ENCODE measurements around the gene CEP72.

Gene CEP72

DNA sequence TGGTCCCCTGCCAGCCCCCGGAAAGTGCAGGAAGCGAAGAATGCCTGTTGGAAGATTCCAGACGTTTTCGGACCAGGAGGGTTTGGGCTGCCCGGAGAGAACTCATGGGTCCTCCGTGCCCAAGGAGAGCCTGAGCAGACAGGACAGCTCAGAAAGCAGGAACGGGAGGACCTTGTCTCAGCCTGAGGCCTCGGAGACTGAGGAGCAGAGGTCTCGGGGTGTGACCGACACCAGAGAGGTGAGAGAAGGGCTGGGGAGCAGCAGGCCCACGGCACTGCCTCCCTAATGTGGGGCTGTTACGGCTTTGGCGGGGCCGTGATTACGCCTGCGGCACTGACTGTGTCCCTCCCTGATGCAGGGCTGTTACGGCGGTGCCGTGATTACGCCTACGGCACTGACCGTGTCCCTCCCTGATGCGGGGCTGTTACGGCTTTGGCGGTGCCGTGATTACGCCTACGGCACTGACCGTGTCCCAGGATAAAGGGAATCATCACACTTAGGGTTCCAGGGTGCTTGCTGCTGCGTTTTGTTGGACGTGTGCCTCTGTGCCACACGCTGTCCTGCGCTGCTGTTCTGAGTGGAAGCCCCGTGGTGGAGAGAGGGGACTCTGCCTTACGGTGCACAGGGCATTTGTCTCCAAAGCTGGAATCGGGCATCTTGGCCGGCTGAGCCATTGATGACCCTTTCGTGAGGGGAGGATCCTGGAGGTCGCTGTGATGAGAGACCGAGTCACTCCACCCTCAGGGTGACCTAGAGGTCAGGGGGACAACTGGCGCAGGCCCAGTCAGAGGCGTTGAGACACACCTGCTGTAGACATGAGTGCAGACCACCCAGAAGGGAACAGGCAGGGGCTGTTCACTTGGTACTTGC is 25.7 kb downstream of the CEP72 start:
- ATAC-seq: no peak
- TF ChIP-seq SNAI2 (CRISPR knock-in tag; IDR thresholded peaks at IDR 0.05) (no peak), ZC3H10 (CRISPR knock-in tag; IDR thresholded peaks at IDR 0.05) (no peak), ISL1 (CRISPR knock-in tag; IDR thresholded peaks at IDR 0.05) (no peak), ZNF70 (CRISPR knock-in tag; IDR thresholded peaks at IDR 0.05) (no peak), TCF4 (CRISPR knock-in tag; IDR thresholded peaks at IDR 0.05; ENCODE audit: borderline replicate concordance) (no peak), BACH2 (CRISPR knock-in tag; IDR thresholded peaks at IDR 0.05; ENCODE audit: borderline replicate concordance) (no peak), ZFP3 (CRISPR knock-in tag; IDR thresholded peaks at IDR 0.05) (no peak), POU6F1 (CRISPR knock-in tag; IDR thresholded peaks at IDR 0.05; ENCODE audit: borderline replicate concordance, low read depth) (no peak), PPARA (CRISPR knock-in tag; IDR thresholded peaks at IDR 0.05; ENCODE audit: borderline replicate concordance) (no peak), ARNTL (CRISPR knock-in tag; IDR thresholded peaks at IDR 0.05; ENCODE audit: borderline replicate concordance, low read depth) (no peak), ZNF8 (CRISPR knock-in tag; IDR thresholded peaks at IDR 0.05) (no peak), CSDC2 (CRISPR knock-in tag; IDR thresholded peaks at IDR 0.05) (no peak), RARB (CRISPR knock-in tag; IDR thresholded peaks at IDR 0.05) (no peak), CREB5 (CRISPR knock-in tag; IDR thresholded peaks at IDR 0.05; ENCODE audit: low read depth) (no peak), ZFP30 (CRISPR knock-in tag; IDR thresholded peaks at IDR 0.05) (no peak), ZNF565 (CRISPR knock-in tag; conservative IDR thresholded peaks at IDR 0.05; ENCODE audit: low read depth) (no peak), ESRRG (CRISPR knock-in tag; IDR thresholded peaks at IDR 0.05) (no peak)
- TF ChIP-seq, protein P1, sequence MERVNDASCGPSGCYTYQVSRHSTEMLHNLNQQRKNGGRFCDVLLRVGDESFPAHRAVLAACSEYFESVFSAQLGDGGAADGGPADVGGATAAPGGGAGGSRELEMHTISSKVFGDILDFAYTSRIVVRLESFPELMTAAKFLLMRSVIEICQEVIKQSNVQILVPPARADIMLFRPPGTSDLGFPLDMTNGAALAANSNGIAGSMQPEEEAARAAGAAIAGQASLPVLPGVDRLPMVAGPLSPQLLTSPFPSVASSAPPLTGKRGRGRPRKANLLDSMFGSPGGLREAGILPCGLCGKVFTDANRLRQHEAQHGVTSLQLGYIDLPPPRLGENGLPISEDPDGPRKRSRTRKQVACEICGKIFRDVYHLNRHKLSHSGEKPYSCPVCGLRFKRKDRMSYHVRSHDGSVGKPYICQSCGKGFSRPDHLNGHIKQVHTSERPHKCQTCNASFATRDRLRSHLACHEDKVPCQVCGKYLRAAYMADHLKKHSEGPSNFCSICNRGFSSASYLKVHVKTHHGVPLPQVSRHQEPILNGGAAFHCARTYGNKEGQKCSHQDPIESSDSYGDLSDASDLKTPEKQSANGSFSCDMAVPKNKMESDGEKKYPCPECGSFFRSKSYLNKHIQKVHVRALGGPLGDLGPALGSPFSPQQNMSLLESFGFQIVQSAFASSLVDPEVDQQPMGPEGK (CRISPR knock-in tag; IDR thresholded peaks at IDR 0.05; ENCODE audit: borderline replicate concordance): no peak
- TF ChIP-seq, protein P2, sequence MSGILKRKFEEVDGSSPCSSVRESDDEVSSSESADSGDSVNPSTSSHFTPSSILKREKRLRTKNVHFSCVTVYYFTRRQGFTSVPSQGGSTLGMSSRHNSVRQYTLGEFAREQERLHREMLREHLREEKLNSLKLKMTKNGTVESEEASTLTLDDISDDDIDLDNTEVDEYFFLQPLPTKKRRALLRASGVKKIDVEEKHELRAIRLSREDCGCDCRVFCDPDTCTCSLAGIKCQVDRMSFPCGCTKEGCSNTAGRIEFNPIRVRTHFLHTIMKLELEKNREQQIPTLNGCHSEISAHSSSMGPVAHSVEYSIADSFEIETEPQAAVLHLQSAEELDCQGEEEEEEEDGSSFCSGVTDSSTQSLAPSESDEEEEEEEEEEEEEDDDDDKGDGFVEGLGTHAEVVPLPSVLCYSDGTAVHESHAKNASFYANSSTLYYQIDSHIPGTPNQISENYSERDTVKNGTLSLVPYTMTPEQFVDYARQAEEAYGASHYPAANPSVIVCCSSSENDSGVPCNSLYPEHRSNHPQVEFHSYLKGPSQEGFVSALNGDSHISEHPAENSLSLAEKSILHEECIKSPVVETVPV (CRISPR knock-in tag; IDR thresholded peaks at IDR 0.05): no peak

DNA sequence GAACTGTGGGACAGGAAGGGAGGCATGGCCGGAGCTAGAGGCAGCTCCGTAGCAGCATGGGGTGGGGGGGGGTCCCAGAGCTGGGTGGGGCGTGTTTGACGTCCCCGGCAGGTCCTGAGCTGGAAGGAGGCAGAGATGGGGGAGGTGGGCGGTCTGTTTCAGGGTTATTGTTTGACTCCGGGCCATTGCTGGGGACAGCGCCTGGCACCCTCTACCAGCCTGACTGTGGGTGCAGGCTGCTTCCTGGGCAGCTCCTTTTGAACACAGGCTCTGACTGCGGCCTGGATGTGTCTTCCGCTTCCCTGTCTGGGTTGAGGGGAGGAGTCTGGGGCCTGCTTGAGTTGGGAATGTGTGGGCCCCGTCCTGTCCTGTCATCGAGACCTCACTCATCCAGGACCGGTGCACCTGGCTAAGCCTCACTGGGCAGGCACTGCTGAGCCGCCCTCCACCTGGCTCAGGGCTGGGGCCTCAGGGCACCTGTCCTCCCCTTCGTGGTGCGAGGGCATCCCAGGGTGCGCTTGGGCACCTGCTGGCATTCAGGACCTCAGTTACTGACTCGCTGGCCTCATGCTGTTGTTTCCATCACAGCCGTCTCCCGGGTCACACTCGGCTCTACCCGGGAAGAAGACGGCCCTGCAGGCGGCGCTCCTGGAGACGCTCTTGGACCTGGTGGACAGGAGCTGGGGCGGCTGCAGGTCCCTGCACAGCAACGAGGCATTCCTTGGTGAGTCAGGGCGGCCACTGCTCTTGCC is 26.5 kb downstream of the CEP72 start:
- no peak for TF ChIP-seq ESRRG (CRISPR knock-in tag; IDR thresholded peaks at IDR 0.05)
- no peak for TF ChIP-seq OSR1 (CRISPR knock-in tag; IDR thresholded peaks at IDR 0.05)
- TF ChIP-seq RARB (CRISPR knock-in tag; IDR thresholded peaks at IDR 0.05): no peak
- TF ChIP-seq, protein P3, sequence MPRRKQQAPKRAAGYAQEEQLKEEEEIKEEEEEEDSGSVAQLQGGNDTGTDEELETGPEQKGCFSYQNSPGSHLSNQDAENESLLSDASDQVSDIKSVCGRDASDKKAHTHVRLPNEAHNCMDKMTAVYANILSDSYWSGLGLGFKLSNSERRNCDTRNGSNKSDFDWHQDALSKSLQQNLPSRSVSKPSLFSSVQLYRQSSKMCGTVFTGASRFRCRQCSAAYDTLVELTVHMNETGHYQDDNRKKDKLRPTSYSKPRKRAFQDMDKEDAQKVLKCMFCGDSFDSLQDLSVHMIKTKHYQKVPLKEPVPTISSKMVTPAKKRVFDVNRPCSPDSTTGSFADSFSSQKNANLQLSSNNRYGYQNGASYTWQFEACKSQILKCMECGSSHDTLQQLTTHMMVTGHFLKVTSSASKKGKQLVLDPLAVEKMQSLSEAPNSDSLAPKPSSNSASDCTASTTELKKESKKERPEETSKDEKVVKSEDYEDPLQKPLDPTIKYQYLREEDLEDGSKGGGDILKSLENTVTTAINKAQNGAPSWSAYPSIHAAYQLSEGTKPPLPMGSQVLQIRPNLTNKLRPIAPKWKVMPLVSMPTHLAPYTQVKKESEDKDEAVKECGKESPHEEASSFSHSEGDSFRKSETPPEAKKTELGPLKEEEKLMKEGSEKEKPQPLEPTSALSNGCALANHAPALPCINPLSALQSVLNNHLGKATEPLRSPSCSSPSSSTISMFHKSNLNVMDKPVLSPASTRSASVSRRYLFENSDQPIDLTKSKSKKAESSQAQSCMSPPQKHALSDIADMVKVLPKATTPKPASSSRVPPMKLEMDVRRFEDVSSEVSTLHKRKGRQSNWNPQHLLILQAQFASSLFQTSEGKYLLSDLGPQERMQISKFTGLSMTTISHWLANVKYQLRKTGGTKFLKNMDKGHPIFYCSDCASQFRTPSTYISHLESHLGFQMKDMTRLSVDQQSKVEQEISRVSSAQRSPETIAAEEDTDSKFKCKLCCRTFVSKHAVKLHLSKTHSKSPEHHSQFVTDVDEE (CRISPR knock-in tag; IDR thresholded peaks at IDR 0.05): no peak
- no peak for TF ChIP-seq ZNF8 (CRISPR knock-in tag; IDR thresholded peaks at IDR 0.05)
- no peak for TF ChIP-seq GLIS3 (CRISPR knock-in tag; IDR thresholded peaks at IDR 0.05)
- TF ChIP-seq ZFP3 (CRISPR knock-in tag; IDR thresholded peaks at IDR 0.05): no peak
- TF ChIP-seq PPARA (CRISPR knock-in tag; IDR thresholded peaks at IDR 0.05; ENCODE audit: borderline replicate concordance): no peak
- TF ChIP-seq SNAI2 (CRISPR knock-in tag; IDR thresholded peaks at IDR 0.05): no peak
- TF ChIP-seq, protein P1 (CRISPR knock-in tag; IDR thresholded peaks at IDR 0.05; ENCODE audit: borderline replicate concordance): no peak
- no peak for TF ChIP-seq CSDC2 (CRISPR knock-in tag; IDR thresholded peaks at IDR 0.05)
- TF ChIP-seq ZC3H10 (CRISPR knock-in tag; IDR thresholded peaks at IDR 0.05): no peak
- TF ChIP-seq ZFP30 (CRISPR knock-in tag; IDR thresholded peaks at IDR 0.05): no peak
- TF ChIP-seq ARNTL (CRISPR knock-in tag; IDR thresholded peaks at IDR 0.05; ENCODE audit: borderline replicate concordance, low read depth): no peak
- TF ChIP-seq ZNF565 (CRISPR knock-in tag; conservative IDR thresholded peaks at IDR 0.05; ENCODE audit: low read depth): no peak
- no peak for TF ChIP-seq CREB5 (CRISPR knock-in tag; IDR thresholded peaks at IDR 0.05; ENCODE audit: low read depth)
- no peak for ATAC-seq

Data from SK-N-SH treated with all-trans-retinoic acid at 6 μM for 48 hours (cell line).